Duodenal mucosa (tissue), 2 donors: ENCODE results near the gene EPC1.
"Not testable (repeated sequence)": the region's sequence is repeated elsewhere in the genome, so short reads cannot be mapped to it uniquely, and the experiment has no call there.

ENCODE experiments used
- H3K27ac ChIP-seq: one replicate; pipeline ENCODE4 v1.7.0; 2013; ENCODE audit warnings: low read depth, low read length
- H3K27me3 ChIP-seq, 2 donors: one replicate each; pipeline ENCODE4 v1.7.0; 2013; ENCODE audit warnings: low read length in 2 of 2, control low read depth in 1 of 2; ENCODE audit not compliant: insufficient read depth in 2 of 2, control insufficient read depth in 1 of 2
- H3K36me3 ChIP-seq, 2 donors: one replicate each; pipeline ENCODE4 v1.7.0; 2013; ENCODE audit warnings: low read length in 2 of 2, control low read depth in 1 of 2; ENCODE audit not compliant: insufficient read depth in 2 of 2, control insufficient read depth in 1 of 2
- H3K4me1 ChIP-seq, 2 donors: one replicate each; pipeline ENCODE4 v1.7.0; 2013; ENCODE audit warnings: low read length in 2 of 2, control low read depth in 1 of 2; ENCODE audit not compliant: insufficient read depth in 2 of 2, control insufficient read depth in 1 of 2
- H3K4me3 ChIP-seq, 2 donors: one replicate each; pipeline ENCODE4 v1.7.0; 2013; ENCODE audit warnings: low read length in 2 of 2, low read depth in 1 of 2
- H3K9ac ChIP-seq, 2 donors: one replicate each; pipeline ENCODE4 v1.7.0; 2013; ENCODE audit warnings: low read length in 2 of 2, low read depth in 1 of 2
- H3K9me3 ChIP-seq, 2 donors: one replicate each; pipeline ENCODE4 v1.7.0; 2013; ENCODE audit warnings: low read length in 2 of 2, control low read depth in 1 of 2; ENCODE audit not compliant: control insufficient read depth in 1 of 2

The EPC1 gene

DNA sequence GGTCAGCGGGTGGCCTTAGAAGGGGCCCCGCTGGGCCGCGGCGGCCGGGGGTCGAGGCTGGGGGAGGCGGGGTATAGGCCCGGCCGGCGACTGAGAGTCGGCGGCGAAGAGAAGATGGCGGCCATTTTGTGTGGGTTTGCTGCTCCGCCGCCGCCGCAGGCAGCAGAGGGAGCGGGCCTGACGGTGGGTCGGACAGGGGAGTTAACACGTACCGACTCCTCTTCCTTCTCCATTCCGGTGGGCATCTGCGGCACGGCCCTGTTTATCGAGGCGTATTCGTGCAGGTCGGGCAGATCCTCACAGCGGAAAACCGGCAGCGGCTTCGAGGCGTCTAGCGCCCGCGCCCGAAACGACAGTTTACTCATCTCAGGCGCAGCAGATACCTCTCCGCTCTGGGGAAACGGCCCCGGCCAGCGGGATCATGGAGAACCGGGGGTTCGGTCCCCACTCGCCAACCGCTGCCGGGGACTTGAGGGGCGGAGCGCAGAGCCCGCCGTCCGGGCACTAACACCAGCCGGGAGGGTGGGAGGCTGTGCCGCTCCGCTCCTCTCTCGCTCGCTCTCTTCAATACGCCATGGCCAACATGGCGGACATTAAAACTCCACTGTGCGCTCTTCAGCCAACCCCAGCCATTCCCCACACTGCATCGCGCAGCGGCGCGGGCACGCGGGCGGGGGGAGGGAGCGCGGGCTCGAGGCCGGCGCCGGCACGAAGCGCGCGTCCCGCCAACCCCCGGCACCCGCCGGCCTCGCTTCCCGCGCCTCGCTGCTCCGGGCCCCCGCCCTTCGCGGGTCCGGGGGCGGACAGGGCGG lies at the start of gene EPC1:
TSS of gene EPC1 (minus strand) at position 608 of the 812 bp plus-strand sequence. CDS start at position 365, 243 bp downstream.
- Histone ChIP-seq H3K9me3 (no peaks in the 10 kb centered on the region), H3K4me1 (peaks cover 21 to 27% of the 10 kb centered on the region in 2 donors), H3K9ac (peak within 1 kb of the TSS; percentile 100), H3K27me3 (no peaks in the 10 kb centered on the region), H3K27ac (peak within 1 kb of the TSS; percentile 100), H3K36me3 (peaks cover 6 to 9% of the 10 kb centered on the region in 2 donors), H3K4me3 (peak within 1 kb of the TSS; percentile 75 to 98)

GRCh38 chr10:32393911-32394310 lies 47.0 kb upstream of the EPC1 start:
- no peak overlapping the region for H3K4me3 ChIP-seq
- no peak overlapping the region for H3K9ac ChIP-seq
- H3K27ac ChIP-seq: no peak overlapping the region
- H3K9me3 ChIP-seq: no peaks in the 10 kb centered on the region
- H3K36me3 ChIP-seq: no peaks in the 10 kb centered on the region
- H3K27me3 ChIP-seq: no peaks in the 10 kb centered on the region
- no peaks in the 10 kb centered on the region for H3K4me1 ChIP-seq

DNA sequence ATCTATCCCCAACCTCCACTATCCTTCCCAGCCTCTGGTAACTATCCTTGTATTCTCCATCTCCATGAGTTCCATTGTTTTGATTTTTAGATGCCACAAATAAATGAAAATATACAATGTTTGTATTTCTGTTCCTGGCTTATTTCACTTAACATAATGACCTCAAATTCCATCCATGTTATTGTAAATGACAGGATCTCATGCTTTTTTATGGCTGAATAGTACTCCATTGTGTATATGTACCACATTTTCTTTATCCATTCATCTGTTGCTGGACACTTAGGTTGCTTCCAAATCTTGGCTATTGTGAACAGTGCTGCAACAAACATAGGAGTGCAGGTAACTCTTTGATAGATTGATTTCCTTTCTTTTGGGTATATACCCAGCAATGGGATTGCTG lies 45.3 kb upstream of the EPC1 start:
- not testable (repeated sequence) for H3K36me3 ChIP-seq, H3K27me3 ChIP-seq, H3K4me1 ChIP-seq, H3K27ac ChIP-seq, H3K4me3 ChIP-seq, H3K9me3 ChIP-seq, H3K9ac ChIP-seq

DNA sequence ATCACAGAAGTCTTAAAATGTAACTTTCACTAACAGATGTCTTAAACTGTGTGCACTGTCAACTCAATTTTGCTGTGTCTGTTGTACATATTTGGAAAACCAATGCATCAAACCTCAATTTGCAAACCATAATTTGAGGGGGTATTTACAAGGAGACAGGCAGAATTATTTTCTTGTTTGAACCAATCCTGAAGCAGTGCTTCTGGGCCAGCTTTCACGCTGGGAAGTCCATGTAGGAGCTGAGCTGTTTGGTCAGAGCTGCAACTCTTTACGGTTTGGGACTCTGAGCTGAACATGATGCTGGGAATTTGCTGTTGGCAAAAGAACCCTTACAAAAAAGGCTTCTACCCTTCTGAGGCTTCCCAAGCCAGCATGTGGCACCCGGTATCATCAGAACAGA lies 43.2 kb upstream of the EPC1 start:
- Histone ChIP-seq H3K27ac (no peak overlapping the region), H3K9me3 (no peaks in the 10 kb centered on the region), H3K4me1 (no peaks in the 10 kb centered on the region), H3K4me3 (no peak overlapping the region), H3K9ac (no peak overlapping the region), H3K36me3 (no peaks in the 10 kb centered on the region), H3K27me3 (no peaks in the 10 kb centered on the region)

GRCh38 chr10:32388258-32389027 lies 41.5 kb upstream of the EPC1 start:
- Histone ChIP-seq H3K27ac (no peak overlapping the region), H3K36me3 (no peaks in the 10 kb centered on the region), H3K27me3 (no peaks in the 10 kb centered on the region), H3K9me3 (no peaks in the 10 kb centered on the region), H3K4me3 (no peak overlapping the region), H3K9ac (no peak overlapping the region), H3K4me1 (no peaks in the 10 kb centered on the region)

DNA sequence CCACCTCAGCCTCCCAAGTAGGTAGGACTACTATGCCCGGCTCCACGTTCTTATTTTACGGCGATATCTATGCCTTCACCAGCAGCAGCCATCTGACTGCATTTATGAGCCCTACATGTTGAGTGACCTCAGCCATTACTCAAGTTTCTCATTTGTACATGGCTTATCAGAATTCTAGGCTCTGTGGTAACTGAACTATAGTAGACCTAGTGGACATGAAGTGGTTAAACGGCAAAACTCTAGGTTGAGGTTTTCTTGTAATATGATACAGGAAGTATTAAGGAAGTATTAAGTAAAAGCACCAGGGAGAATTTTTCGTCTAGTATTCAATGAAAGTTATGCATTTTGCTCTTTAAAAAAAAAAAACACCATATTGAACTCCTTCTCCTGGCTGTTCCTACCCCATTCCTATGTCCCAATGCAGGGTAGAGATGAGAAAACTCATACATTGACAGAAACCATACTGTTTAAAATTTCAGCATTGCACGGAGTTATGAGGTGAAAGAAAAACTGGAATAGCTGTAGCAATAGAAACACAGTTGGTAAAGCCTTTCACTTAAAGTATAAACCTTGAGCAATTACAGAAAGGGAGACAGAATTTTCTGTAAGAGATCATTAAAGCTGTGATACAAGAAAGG lies 39.8 kb upstream of the EPC1 start:
- H3K4me3 ChIP-seq: no peak overlapping the region
- no peak overlapping the region for H3K9ac ChIP-seq
- H3K9me3 ChIP-seq: no peaks in the 10 kb centered on the region
- H3K4me1 ChIP-seq: no peaks in the 10 kb centered on the region
- no peak overlapping the region for H3K27ac ChIP-seq
- H3K36me3 ChIP-seq: no peaks in the 10 kb centered on the region
- no peaks in the 10 kb centered on the region for H3K27me3 ChIP-seq

- H3K9me3 ChIP-seq: no peaks in the 10 kb centered on the region
- no peaks in the 10 kb centered on the region for H3K27me3 ChIP-seq
- no peaks in the 10 kb centered on the region for H3K36me3 ChIP-seq
- no peak overlapping the region for H3K9ac ChIP-seq
- no peak overlapping the region for H3K27ac ChIP-seq
- H3K4me3 ChIP-seq: no peak overlapping the region
- H3K4me1 ChIP-seq: peaks cover 3 to 4% of the 10 kb centered on the region in 2 donors
These were observed 37.2 kb upstream of the EPC1 start for GRCh38 chr10:32384171-32384570.

DNA sequence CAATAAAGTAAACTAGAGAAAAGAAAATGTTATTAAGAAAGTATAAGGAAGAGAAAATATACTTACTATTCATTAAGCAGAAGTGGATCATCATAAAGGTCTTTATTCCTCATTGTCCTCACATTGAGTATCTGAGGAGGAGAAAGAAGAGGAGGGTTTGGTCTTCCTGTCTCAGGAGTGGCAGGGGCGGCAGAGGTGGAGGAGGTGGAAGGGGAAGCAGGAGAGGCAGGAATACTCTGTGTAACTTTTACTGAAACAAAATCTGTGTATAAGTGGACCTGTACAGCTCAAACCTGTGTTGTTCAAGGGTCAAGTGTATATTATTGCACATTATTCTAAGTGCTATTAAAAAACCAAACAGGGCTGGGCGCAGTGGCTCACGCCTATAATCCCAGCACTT lies 34.2 kb upstream of the EPC1 start:
- H3K4me3 ChIP-seq: no peak overlapping the region
- H3K9ac ChIP-seq: no peak overlapping the region
- H3K27me3 ChIP-seq: no peaks in the 10 kb centered on the region
- H3K4me1 ChIP-seq: peaks cover 4 to 12% of the 10 kb centered on the region in 2 donors
- H3K9me3 ChIP-seq: no peaks in the 10 kb centered on the region
- no peaks in the 10 kb centered on the region for H3K36me3 ChIP-seq
- H3K27ac ChIP-seq: no peak overlapping the region

DNA sequence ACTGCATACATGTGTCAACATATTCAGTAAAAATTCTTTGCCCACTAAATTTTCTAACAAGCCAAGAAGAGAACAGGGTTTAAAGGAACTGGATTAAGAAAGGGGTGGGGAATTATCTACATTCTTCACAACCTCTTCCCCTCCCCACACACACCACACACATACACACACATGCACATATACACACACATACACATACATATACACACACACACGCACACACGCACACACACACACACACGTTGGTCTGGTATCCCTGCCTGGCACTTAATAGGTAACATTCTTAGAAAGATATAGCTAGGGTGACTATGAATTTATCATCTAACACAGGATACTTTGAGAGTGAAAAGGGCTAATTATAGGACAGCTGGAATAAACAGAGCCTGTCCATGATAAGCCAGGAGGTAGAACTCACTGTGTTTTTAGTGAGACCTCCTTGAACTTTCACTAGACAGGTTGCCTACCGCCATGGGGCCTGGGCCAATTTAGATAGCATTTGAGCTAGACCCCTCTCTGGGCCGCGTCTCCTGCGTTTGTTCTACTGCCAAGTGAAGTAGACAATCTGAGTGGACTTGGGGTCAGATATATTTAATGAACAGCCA lies 33.1 kb upstream of the EPC1 start:
- Histone ChIP-seq H3K4me3 (peak overlapping the region in 1 of 2 donors; percentile 96), H3K36me3 (no peaks in the 10 kb centered on the region), H3K9me3 (no peaks in the 10 kb centered on the region), H3K9ac (no peak overlapping the region), H3K27me3 (no peaks in the 10 kb centered on the region), H3K27ac (no peak overlapping the region), H3K4me1 (peaks cover 4 to 13% of the 10 kb centered on the region in 2 donors)
